Gastrocnemius medialis (tissue), 4 donors: ENCODE measurements around the gene FAM110D. TPM values are rescaled to one million over a fixed set of nuclear protein-coding genes. Genes with fewer than 3 reads are reported as not detected.

ENCODE experiments used
- ATAC-seq, 2 donors: fragments of 150-250 bp; one replicate each; pipeline ENCODE4 v1.9.1; 2016
- DNase-seq, 2 donors: peaks; one replicate each; pipeline ENCODE4 v3.0.0-alpha.2; 2019
- H3K27ac ChIP-seq, 4 donors: fragments of 200-600 bp; sonication (generic); 1 replicate in 1 of 4; 2 replicates in 3 of 4; pipeline ENCODE4 v1.5.1; 2016 to 2018; ENCODE audit warnings: mild to moderate bottlenecking in 2 of 4, moderate library complexity in 1 of 4
- H3K27me3 ChIP-seq, 3 donors: fragments of 200-600 bp; sonication (generic) in 2 of 3; 1 replicate in 1 of 3; 2 replicates in 2 of 3; pipeline versions ENCODE4 v1.5.1 to v1.6.0; 2016 to 2019; ENCODE audit warnings: mild to moderate bottlenecking in 1 of 3, moderate library complexity in 1 of 3
- H3K36me3 ChIP-seq, 2 donors: fragments of 200-600 bp; sonication (generic) in 1 of 2; one replicate each; pipeline ENCODE4 v1.5.1; 2017 to 2018
- H3K4me1 ChIP-seq, 2 donors: fragments of 200-600 bp; sonication (generic) in 1 of 2; one replicate each; pipeline ENCODE4 v1.5.1; 2016 to 2017; ENCODE audit warnings: mild to moderate bottlenecking in 2 of 2
- H3K4me3 ChIP-seq, 4 donors: fragments of 200-600 bp; sonication (generic) in 3 of 4; 1 replicate in 1 of 4; 2 replicates in 3 of 4; pipeline ENCODE4 v1.5.1; 2016 to 2019; ENCODE audit warnings: mild to moderate bottlenecking in 2 of 4
- H3K9me3 ChIP-seq, 3 donors: fragments of 200-600 bp; sonication (generic) in 2 of 3; 1 replicate in 1 of 3; 2 replicates in 2 of 3; pipeline ENCODE4 v1.5.1; 2016 to 2019
- CTCF ChIP-seq, 5 experiments: fragments of 450-650 bp in 3 of 5; fragments of 200-600 bp in 2 of 5; sonication (generic) in 2 of 5; IDR thresholded peaks in 4 of 5; conservative IDR thresholded peaks in 1 of 5; 1 replicate in 4 of 5; 2 replicates in 1 of 5; pipeline ENCODE4 v1.5.1; 2016 to 2019; ENCODE audit warnings: antibody characterized with exemption in 5 of 5, mild to moderate bottlenecking in 3 of 5, moderate library complexity in 3 of 5
- POLR2A ChIP-seq, 2 donors: fragments of 450-650 bp; IDR thresholded peaks; one replicate each; pipeline ENCODE4 v1.6.1; 2017; ENCODE audit warnings: antibody characterized with exemption in 2 of 2, mild to moderate bottlenecking in 2 of 2, moderate library complexity in 2 of 2
- in situ Hi-C, 4 donors: fragments of 200-750 bp; cut with MboI; loops; one replicate each; pipeline versions ENCODE4 v1.15.0 to v1.8.0; 2017; ENCODE audit warnings: low sequenced_read_pairs in 4 of 4
- intact Hi-C: fragments of 100-400 bp; cut with DNase I; formaldehyde crosslinking; loops from one replicate; pipeline ENCODE4 v1.15.1; 2023; ENCODE audit warnings: low total_unique reads
- total RNA-seq, 4 donors: library from RNA; depleted of rRNA; stranded (reverse); fragments of >200 nt; gene quantifications; one replicate each; pipeline versions ENCODE4 v1.1.0 to v1.2.3, GENCODE V29; 2016

Gene FAM110D
- total RNA-seq, 4 donors from 2014 or later, result 3.1 to 5.2 (median 4.2) TPM

GRCh38 chr1:26171084-26172072 is 12.5 kb downstream of the FAM110D start, which contains the start of gene ZNF593OS:
ZNF593OS (minus strand) TSS chr1:26171832; CDS start chr1:26171661, 171 bp downstream.
- peak within 1 kb of the TSS; percentile 73 to 99 (median 86) for H3K4me3 ChIP-seq
- H3K9me3 ChIP-seq, result no peaks in the 10 kb centered on the region
- peaks cover 20 to 26% of the 10 kb centered on the region in 2 donors for H3K4me1 ChIP-seq
- peaks cover 0 to 3% of the 10 kb centered on the region in 2 donors for H3K36me3 ChIP-seq
- TF ChIP-seq POLR2A (IDR thresholded peaks at IDR 0.05) (peak in 1 of 2 donors; percentile 50), CTCF (IDR thresholded peaks at IDR 0.05 in 4 of 5, conservative IDR thresholded peaks at IDR 0.05 in 1 of 5) (no peak)
- ATAC-seq (peak in 1 of 2 donors; percentile 50), DNase-seq (peak; percentile 27 to 85)
- H3K27ac ChIP-seq, result peak within 1 kb of the TSS; percentile 88 to 97 (median 92)
- intact Hi-C loops, result no loop called here
- in situ Hi-C loops, result loop anchor here in 2 of 4 donors (5.0 to 25.0 kb wide), 3 partner anchors 56 to 284 kb away; partner anchors contain the start of genes PAQR7 (in 1 of the 2) and SLC30A2 (in 1 of the 2)
- no peaks in the 10 kb centered on the region for H3K27me3 ChIP-seq

- Histone ChIP-seq H3K27ac (no peak overlapping the region), H3K9me3 (no peaks in the 10 kb centered on the region), H3K4me3 (no peak overlapping the region), H3K4me1 (peaks cover 18 to 20% of the 10 kb centered on the region in 2 donors), H3K27me3 (no peaks in the 10 kb centered on the region), H3K36me3 (peaks cover 0 to 3% of the 10 kb centered on the region in 2 donors)
- intact Hi-C loops (no loop called here), in situ Hi-C loops (no loop called here)
- ATAC-seq (no peak), DNase-seq (no peak)
- no peak for TF ChIP-seq CTCF (IDR thresholded peaks at IDR 0.05 in 4 of 5, conservative IDR thresholded peaks at IDR 0.05 in 1 of 5)
- TF ChIP-seq POLR2A (IDR thresholded peaks at IDR 0.05), result no peak
Observed at GRCh38 chr1:26175346-26175745, 16.5 kb downstream of the FAM110D start.

GRCh38 chr1:26177182-26177684 is 18.4 kb downstream of the FAM110D start, which contains the start of gene CNKSR1:
CNKSR1 (plus strand) TSS chr1:26177491; CDS start chr1:26177548, 57 bp downstream.
- no peaks in the 10 kb centered on the region for H3K9me3 ChIP-seq
- peak within 1 kb of the TSS in 3 of 4 donors; percentile 13 to 35 (median 34) for H3K27ac ChIP-seq
- H3K36me3 ChIP-seq, result no peaks in the 10 kb centered on the region
- no peak within 1 kb of the TSS for H3K4me3 ChIP-seq
- DNase-seq (no peak), ATAC-seq (no peak)
- intact Hi-C loops (no loop called here), in situ Hi-C loops (no loop called here)
- TF ChIP-seq CTCF (IDR thresholded peaks at IDR 0.05 in 4 of 5, conservative IDR thresholded peaks at IDR 0.05 in 1 of 5) (no peak), POLR2A (IDR thresholded peaks at IDR 0.05) (no peak)
- H3K27me3 ChIP-seq, result no peaks in the 10 kb centered on the region
- H3K4me1 ChIP-seq, result peaks cover 15% of the 10 kb centered on the region in 2 donors

GRCh38 chr1:26180010-26180506 is 21.2 kb downstream of the FAM110D start:
- no peaks in the 10 kb centered on the region for H3K9me3 ChIP-seq
- DNase-seq (no peak), ATAC-seq (no peak)
- in situ Hi-C loops (no loop called here), intact Hi-C loops (loop anchor here (5.0 kb wide), 1 partner anchor 97 kb away; no protein-coding TSS in a partner anchor)
- H3K36me3 ChIP-seq, result peaks cover 0 to 11% of the 10 kb centered on the region in 2 donors
- H3K27ac ChIP-seq, result peak overlapping the region in 3 of 4 donors; percentile 94 to 98 (median 98)
- TF ChIP-seq POLR2A (IDR thresholded peaks at IDR 0.05), result no peak
- no peak for TF ChIP-seq CTCF (IDR thresholded peaks at IDR 0.05 in 4 of 5, conservative IDR thresholded peaks at IDR 0.05 in 1 of 5)
- no peak overlapping the region for H3K4me3 ChIP-seq
- peaks cover 26 to 35% of the 10 kb centered on the region in 2 donors for H3K4me1 ChIP-seq
- H3K27me3 ChIP-seq, result no peaks in the 10 kb centered on the region
